DND-41 (cell line): ENCODE results near the gene ZNF697.

Experiments used
- ATAC-seq: fragments of 200-7000 bp; cut with Tn5 transposase; 3 replicates; pipeline ENCODE4 v1.9.1; 2021; ENCODE audit warnings: low read depth; ENCODE audit not compliant: insufficient read depth
- DNase-seq: peaks from one replicate; pipeline ENCODE4 v3.0.0-alpha.2; 2020
- H2AFZ ChIP-seq: 2 replicates; pipeline ENCODE4 v1.6.0; 2012; ENCODE audit warnings: low read depth, low read length
- H3K27ac ChIP-seq: 2 replicates; pipeline ENCODE4 v1.5.1; 2012; ENCODE audit warnings: low read length, inconsistent platforms
- H3K27me3 ChIP-seq: fragments of 200-600 bp; sonication (generic); 2 replicates; pipeline ENCODE4 v1.6.0; 2012; ENCODE audit warnings: low read length, mild to moderate bottlenecking, inconsistent platforms; ENCODE audit not compliant: insufficient read depth, poor library complexity
- H3K36me3 ChIP-seq: 2 replicates; pipeline ENCODE4 v1.5.1; 2012; ENCODE audit warnings: low read length, inconsistent platforms; ENCODE audit not compliant: insufficient read depth
- H3K4me1 ChIP-seq: 2 replicates; pipeline ENCODE4 v1.5.1; 2012; ENCODE audit warnings: mild to moderate bottlenecking, low read length; ENCODE audit not compliant: insufficient read depth
- H3K4me2 ChIP-seq: 2 replicates; pipeline ENCODE4 v1.6.0; 2012; ENCODE audit warnings: mild to moderate bottlenecking, moderate library complexity, low read length, inconsistent platforms; ENCODE audit not compliant: insufficient read depth
- H3K4me3 ChIP-seq, 2 experiments: fragments of 200-600 bp in 1 of 2; shearing (Covaris generic) in 1 of 2; 2 replicates each; pipeline ENCODE4 v1.5.1; 2012 to 2016; ENCODE audit warnings: inconsistent platforms in 2 of 2, low read length in 2 of 2, mild to moderate bottlenecking in 2 of 2, low read depth in 1 of 2, moderate library complexity in 1 of 2
- H3K79me2 ChIP-seq: 2 replicates; pipeline ENCODE4 v1.6.0; 2012; ENCODE audit warnings: low read length, inconsistent platforms; ENCODE audit not compliant: insufficient read depth
- H3K9ac ChIP-seq: 2 replicates; pipeline ENCODE4 v1.6.0; 2012; ENCODE audit warnings: low read depth, mild to moderate bottlenecking, inconsistent platforms, low read length, moderate library complexity
- H3K9me3 ChIP-seq: 2 replicates; pipeline ENCODE4 v1.5.1; 2012; ENCODE audit warnings: low read length, moderate library complexity, mild to moderate bottlenecking, inconsistent platforms; ENCODE audit not compliant: insufficient read depth, severe bottlenecking
- H4K20me1 ChIP-seq: 2 replicates; pipeline ENCODE4 v1.6.0; 2012; ENCODE audit warnings: low read length; ENCODE audit not compliant: insufficient read depth
- CTCF ChIP-seq: IDR thresholded peaks from 2 replicates; pipeline ENCODE4 v1.5.1; 2012; ENCODE audit warnings: borderline replicate concordance, low read length, moderate library complexity, mild to moderate bottlenecking; ENCODE audit not compliant: poor library complexity, severe bottlenecking; ENCODE audit errors: extremely low read depth
- EZH2 ChIP-seq: IDR thresholded peaks from 3 replicates; pipeline ENCODE4 v1.6.1; 2012; ENCODE audit warnings: borderline replicate concordance, low read depth, mild to moderate bottlenecking, moderate library complexity, low read length, inconsistent platforms; ENCODE audit not compliant: severe bottlenecking

ZNF697 gene

GRCh38 chr1:119646521-119647227, 1.4 kb downstream of the ZNF697 start:
- Histone ChIP-seq H2AFZ (no peak overlapping the region), H3K36me3 (no peaks in the 10 kb centered on the region), H3K9me3 (no peaks in the 10 kb centered on the region), H3K9ac (no peak overlapping the region), H3K4me2 (no peak overlapping the region), H3K79me2 (no peaks in the 10 kb centered on the region), H3K27me3 (peaks cover 20% of the 10 kb centered on the region), H4K20me1 (no peaks in the 10 kb centered on the region), H3K27ac (no peak overlapping the region), H3K4me1 (no peaks in the 10 kb centered on the region), H3K4me3 (no peak overlapping the region)
- no peak for DNase-seq
- ATAC-seq, result no peak
- TF ChIP-seq EZH2 (no peak), CTCF (no peak)

- Histone ChIP-seq H3K9me3 (no peaks in the 10 kb centered on the region), H3K27me3 (peaks cover 14% of the 10 kb centered on the region), H3K4me3 (no peak overlapping the region), H4K20me1 (no peaks in the 10 kb centered on the region), H3K4me1 (no peaks in the 10 kb centered on the region), H3K27ac (no peak overlapping the region), H3K9ac (no peak overlapping the region), H3K36me3 (no peaks in the 10 kb centered on the region), H3K79me2 (no peaks in the 10 kb centered on the region), H3K4me2 (no peak overlapping the region), H2AFZ (no peak overlapping the region)
- DNase-seq (no peak), ATAC-seq (no peak)
- TF ChIP-seq CTCF (no peak), EZH2 (no peak)
Observed at GRCh38 chr1:119639109-119639508, 9.0 kb downstream of the ZNF697 start.

- Histone ChIP-seq H4K20me1 (no peaks in the 10 kb centered on the region), H3K4me3 (no peak overlapping the region), H3K27ac (no peak overlapping the region), H3K36me3 (no peaks in the 10 kb centered on the region), H3K79me2 (no peaks in the 10 kb centered on the region), H3K27me3 (peaks cover 14% of the 10 kb centered on the region), H3K4me1 (no peaks in the 10 kb centered on the region), H3K9me3 (no peaks in the 10 kb centered on the region), H3K4me2 (no peak overlapping the region), H2AFZ (no peak overlapping the region), H3K9ac (no peak overlapping the region)
- ATAC-seq (no peak), DNase-seq (no peak)
- TF ChIP-seq CTCF (no peak), EZH2 (no peak)
Observed at GRCh38 chr1:119637710-119638109, 10.4 kb downstream of the ZNF697 start.
